Keratinocyte (primary cell): ENCODE results near the gene FBXO3. TPM values are rescaled to one million over a fixed set of nuclear protein-coding genes. Genes with fewer than 3 reads are reported as not detected.

Experiments used
- DNase-seq: peaks from one replicate; pipeline ENCODE4 v3.0.0-alpha.2; 2011; ENCODE audit warnings: low read depth, missing footprints, low spot score
- FAIRE-seq: peaks from 2 replicates; lab custom pipeline; 2011; peaks lifted over from hg19 to GRCh38; lab: Jason Lieb, UNC
- H2AFZ ChIP-seq: 2 replicates; pipeline ENCODE4 v1.6.0; 2012; ENCODE audit warnings: low read length, control low read depth, inconsistent platforms; ENCODE audit not compliant: control insufficient read depth
- H3K27ac ChIP-seq: 2 replicates; pipeline ENCODE4 v1.5.1; 2011; ENCODE audit warnings: low read length; ENCODE audit not compliant: control insufficient read depth, insufficient read depth
- H3K27me3 ChIP-seq: 3 replicates; pipeline ENCODE4 v1.6.0; 2011; ENCODE audit warnings: low read length; ENCODE audit not compliant: control insufficient read depth, insufficient read depth; ENCODE audit errors: extremely low read depth
- H3K36me3 ChIP-seq, 2 experiments: 2 replicates in 1 of 2; 3 replicates in 1 of 2; pipeline ENCODE4 v1.5.1; 2011; ENCODE audit warnings: low read length in 2 of 2, mild to moderate bottlenecking in 1 of 2; ENCODE audit not compliant: control insufficient read depth in 2 of 2, insufficient read depth in 2 of 2; ENCODE audit errors: extremely low read depth in 1 of 2
- H3K4me1 ChIP-seq: 3 replicates; pipeline ENCODE4 v1.5.1; 2011; ENCODE audit warnings: low read length; ENCODE audit not compliant: control insufficient read depth, insufficient read depth; ENCODE audit errors: extremely low read depth
- H3K4me2 ChIP-seq: 3 replicates; pipeline ENCODE4 v1.6.0; 2011; ENCODE audit warnings: low read depth, low read length; ENCODE audit not compliant: control insufficient read depth, insufficient read depth; ENCODE audit errors: extremely low read depth
- H3K4me3 ChIP-seq, 3 experiments: fragments of 200-600 bp in 1 of 3; sonication (generic) in 1 of 3; 2 replicates in 2 of 3; 3 replicates in 1 of 3; pipeline ENCODE4 v1.5.1; 2011 to 2016; ENCODE audit warnings: low read length in 3 of 3, mild to moderate bottlenecking in 3 of 3, control low read depth in 2 of 3, inconsistent platforms in 1 of 3, low read depth in 1 of 3, mixed read lengths in 1 of 3, mixed run types in 1 of 3, moderate library complexity in 1 of 3; ENCODE audit not compliant: control insufficient read depth in 2 of 3, insufficient read depth in 2 of 3; ENCODE audit errors: extremely low read depth in 1 of 3
- H3K79me2 ChIP-seq: 2 replicates; pipeline ENCODE4 v1.6.0; 2012; ENCODE audit warnings: low read length; ENCODE audit not compliant: control insufficient read depth, insufficient read depth
- H3K9ac ChIP-seq: 3 replicates; pipeline ENCODE4 v1.6.0; 2011; ENCODE audit warnings: low read length; ENCODE audit not compliant: control insufficient read depth, insufficient read depth; ENCODE audit errors: extremely low read depth
- H3K9me1 ChIP-seq: 3 replicates; pipeline ENCODE4 v1.6.0; 2011; ENCODE audit warnings: low read length; ENCODE audit not compliant: control insufficient read depth, insufficient read depth; ENCODE audit errors: extremely low read depth
- H3K9me3 ChIP-seq: 2 replicates; pipeline ENCODE4 v1.5.1; 2012; ENCODE audit warnings: low read depth, low read length; ENCODE audit not compliant: control insufficient read depth
- H4K20me1 ChIP-seq: 3 replicates; pipeline ENCODE4 v1.6.0; 2011; ENCODE audit warnings: low read length; ENCODE audit not compliant: control insufficient read depth, insufficient read depth; ENCODE audit errors: extremely low read depth
- CTCF ChIP-seq, 3 experiments: IDR thresholded peaks in 1 of 3; conservative IDR thresholded peaks in 1 of 3; optimal IDR thresholded peaks in 1 of 3; 2 replicates in 2 of 3; 3 replicates in 1 of 3; pipeline versions ENCODE3 to v1.5.1; 2011; ENCODE audit warnings: low read length in 3 of 3, mild to moderate bottlenecking in 3 of 3, moderate library complexity in 2 of 3, control low read depth in 1 of 3, inconsistent platforms in 1 of 3; ENCODE audit not compliant: insufficient read depth in 2 of 3; ENCODE audit errors: extremely low read depth in 1 of 3
- EZH2 ChIP-seq: IDR thresholded peaks from one replicate; pipeline ENCODE4 v1.6.1; 2012; ENCODE audit warnings: inconsistent platforms, mild to moderate bottlenecking, low read length, moderate library complexity
- dilution Hi-C: fragments of 300-500 bp; cut with MboI; formaldehyde crosslinking; loops from one replicate; pipeline ENCODE4 v1.7.0; 2020; ENCODE audit warnings: low sequenced_read_pairs; ENCODE audit not compliant: extremely low pct_ligation_motif_present
- polyA plus RNA-seq, 5 experiments: library from polyadenylated mRNA; depleted of rRNA in 3 of 5; stranded (reverse) in 3 of 5; stranded (forward) in 1 of 5; unstranded in 1 of 5; fragments of >200 nt; gene quantifications; 1 replicate in 1 of 5; 2 replicates in 3 of 5; 3 replicates in 1 of 5; pipeline versions ENCODE4 v1.2.1 to v1.2.3, GENCODE V29; 2011 to 2012; ENCODE audit warnings: missing spikeins in 2 of 5, low read depth in 1 of 5, low replicate concordance in 1 of 5

Gene FBXO3
- polyA plus RNA-seq, 1 donor (not counting 4 experiments of a cell fraction or from before 2014, with no cell fraction given) = 68.6 TPM

- TF ChIP-seq CTCF (optimal IDR thresholded peaks at IDR 0.05 in 1 of 3, IDR thresholded peaks at IDR 0.05 in 1 of 3, conservative IDR thresholded peaks at IDR 0.05 in 1 of 3; ENCODE audit: extremely low read depth in 1 of 3, insufficient read depth in 2 of 3, low read length in 3 of 3) = no peak
- no peak for TF ChIP-seq EZH2
- no peaks in the 10 kb centered on the region for H4K20me1 ChIP-seq
- H3K36me3 ChIP-seq = peaks cover 15% of the 10 kb centered on the region in 2 experiments
- peaks cover 7% of the 10 kb centered on the region for H3K79me2 ChIP-seq
- H3K27me3 ChIP-seq = no peaks in the 10 kb centered on the region
- peak overlapping the region; percentile 97 for H3K27ac ChIP-seq
- H2AFZ ChIP-seq = no peak overlapping the region
- no peak for FAIRE-seq
- H3K9ac ChIP-seq = no peak overlapping the region
- dilution Hi-C loops = no loop called here
- no peak overlapping the region for H3K4me3 ChIP-seq
- no peaks in the 10 kb centered on the region for H3K9me1 ChIP-seq
- no peak for DNase-seq
- H3K4me2 ChIP-seq = no peak overlapping the region
- H3K9me3 ChIP-seq = no peaks in the 10 kb centered on the region
- H3K4me1 ChIP-seq = peaks cover 69% of the 10 kb centered on the region
Measured at GRCh38 chr11:33703234-33703633, 71.1 kb downstream of the FBXO3 start.

GRCh38 chr11:33701302-33702230 is 72.8 kb downstream of the FBXO3 start:
- Histone ChIP-seq H4K20me1 (no peaks in the 10 kb centered on the region), H2AFZ (no peak overlapping the region), H3K9me1 (no peaks in the 10 kb centered on the region), H3K79me2 (no peaks in the 10 kb centered on the region), H3K4me3 (peak overlapping the region; percentile 24 to 68 (median 47)), H3K4me2 (peak overlapping the region; percentile 94), H3K9ac (peak overlapping the region; percentile 83), H3K27ac (peak overlapping the region; percentile 97), H3K36me3 (peaks cover 6 to 11% of the 10 kb centered on the region in 2 experiments), H3K4me1 (peaks cover 77% of the 10 kb centered on the region), H3K9me3 (no peaks in the 10 kb centered on the region), H3K27me3 (no peaks in the 10 kb centered on the region)
- TF ChIP-seq CTCF (optimal IDR thresholded peaks at IDR 0.05 in 1 of 3, IDR thresholded peaks at IDR 0.05 in 1 of 3, conservative IDR thresholded peaks at IDR 0.05 in 1 of 3; ENCODE audit: extremely low read depth in 1 of 3, insufficient read depth in 2 of 3, low read length in 3 of 3) = no peak
- TF ChIP-seq EZH2 = no peak
- dilution Hi-C loops = no loop called here
- peak; percentile 79 for FAIRE-seq
- no peak for DNase-seq
